Measurements from ENCODE around the gene HBG1.
A peak's percentile ranks its signal among the peaks of the same experiment; 100 is the strongest.

GRCh38 chr11:5204787-5205186 lies 44.9 kb downstream of the HBG1 start:
- TF ChIP-seq CTCF (IDR thresholded peaks at IDR 0.05) (peak in 3 of 7 experiments; percentile 11 to 35 (median 20)), POLR2A (IDR thresholded peaks at IDR 0.05) (no peak), POLR2AphosphoS5 (IDR thresholded peaks at IDR 0.05) (no peak)
